Cortex of kidney (tissue), 1 donor: ENCODE results near the gene SLC35F3.

Experiments
- DNase-seq: peaks from one replicate; lab custom pipeline; 2025; lab: John Stamatoyannopoulos, UW

The SLC35F3 gene

GRCh38 chr1:234256359-234256758, 351.9 kb downstream of the SLC35F3 start:
- DNase-seq = no peak

GRCh38 chr1:234258071-234258470, 353.6 kb downstream of the SLC35F3 start:
- DNase-seq = no peak

- no peak for DNase-seq
These were observed 356.1 kb downstream of the SLC35F3 start for GRCh38 chr1:234260578-234260977.

- DNase-seq = no peak
These were observed 357.1 kb downstream of the SLC35F3 start for GRCh38 chr1:234261545-234261944.

- no peak for DNase-seq
These were observed 357.7 kb downstream of the SLC35F3 start for GRCh38 chr1:234262007-234262753.

- no peak for DNase-seq
These were observed 358.3 kb downstream of the SLC35F3 start for GRCh38 chr1:234262754-234263105.

GRCh38 chr1:234264832-234265231, 360.4 kb downstream of the SLC35F3 start:
- DNase-seq = no peak

- no peak for DNase-seq
These were observed 360.8 kb downstream of the SLC35F3 start for GRCh38 chr1:234265321-234265720.

- DNase-seq = no peak
These were observed 361.4 kb downstream of the SLC35F3 start for GRCh38 chr1:234265861-234266260.

- no peak for DNase-seq
These were observed 365.6 kb downstream of the SLC35F3 start for GRCh38 chr1:234270093-234270492.

GRCh38 chr1:234270581-234271242, 366.2 kb downstream of the SLC35F3 start:
- DNase-seq = no peak

- no peak for DNase-seq
These were observed 366.7 kb downstream of the SLC35F3 start for GRCh38 chr1:234271243-234271606.

GRCh38 chr1:234272656-234273312, 368.3 kb downstream of the SLC35F3 start:
- no peak for DNase-seq

GRCh38 chr1:234273981-234274380, 369.5 kb downstream of the SLC35F3 start:
- DNase-seq = no peak

GRCh38 chr1:234276151-234276788, 371.8 kb downstream of the SLC35F3 start:
- no peak for DNase-seq

- no peak for DNase-seq
These were observed 372.8 kb downstream of the SLC35F3 start for GRCh38 chr1:234277161-234277868.

- no peak for DNase-seq
These were observed 374.5 kb downstream of the SLC35F3 start for GRCh38 chr1:234279021-234279420.

- no peak for DNase-seq
These were observed 376.0 kb downstream of the SLC35F3 start for GRCh38 chr1:234280500-234280899.

- no peak for DNase-seq
These were observed 377.5 kb downstream of the SLC35F3 start for GRCh38 chr1:234281826-234282489.

- DNase-seq = no peak
These were observed 381.7 kb downstream of the SLC35F3 start for GRCh38 chr1:234286206-234286605.

GRCh38 chr1:234288946-234289345, 384.5 kb downstream of the SLC35F3 start:
- no peak for DNase-seq
